Measurements from ENCODE around the gene CHODL.

CHODL gene
- 0 to 1.9 (median 0.07) reads per million in 9 experiments for total RNA-seq

- no peaks in the 10 kb centered on the region for H3K36me3 Mint-ChIP-seq (ENCODE audit: insufficient read depth)
- peaks cover 5 to 23% of the 10 kb centered on the region in 2 donors for H3K27me3 Mint-ChIP-seq
- H3K4me1 Mint-ChIP-seq (ENCODE audit: low read depth in 2 of 2) = peaks cover 0 to 6% of the 10 kb centered on the region in 2 donors
- H3K4me3 Mint-ChIP-seq = peak within 1 kb of the TSS in 1 of 2 donors; percentile 24
- ATAC-seq (replicated peaks) = no peak
- no peak within 1 kb of the TSS for H3K27ac Mint-ChIP-seq
- peaks cover 0 to 1% of the 10 kb centered on the region in 2 donors for H3K9me3 Mint-ChIP-seq
- no peak for DNase-seq
Measured at GRCh38 chr21:18244671-18245463, at the start of gene CHODL. Gene CHODL (plus strand): TSS chr21:18244833. CDS start chr21:18245224, 391 bp downstream.

GRCh38 chr21:18204931-18205330 lies 39.7 kb upstream of the CHODL start:
- no peak overlapping the region for H3K27ac Mint-ChIP-seq
- H3K27me3 Mint-ChIP-seq = no peaks in the 10 kb centered on the region
- DNase-seq (no peak), ATAC-seq (replicated peaks) (no peak)
- no peaks in the 10 kb centered on the region for H3K36me3 Mint-ChIP-seq (ENCODE audit: insufficient read depth)
- H3K9me3 Mint-ChIP-seq = peaks cover 0 to 7% of the 10 kb centered on the region in 2 donors
- H3K4me3 Mint-ChIP-seq = no peak overlapping the region
- no peaks in the 10 kb centered on the region for H3K4me1 Mint-ChIP-seq (ENCODE audit: low read depth in 2 of 2)

GRCh38 chr21:18218331-18218730 lies 26.3 kb upstream of the CHODL start:
- Mint-ChIP-seq H3K9me3 (peaks cover 10 to 22% of the 10 kb centered on the region in 2 donors), H3K4me1 (ENCODE audit: low read depth in 2 of 2) (peaks cover 0 to 2% of the 10 kb centered on the region in 2 donors), H3K27me3 (peaks cover 0 to 9% of the 10 kb centered on the region in 2 donors), H3K36me3 (ENCODE audit: insufficient read depth) (no peaks in the 10 kb centered on the region), H3K27ac (no peak overlapping the region), H3K4me3 (no peak overlapping the region)
- no peak for ATAC-seq (replicated peaks)
- DNase-seq = no peak

DNA sequence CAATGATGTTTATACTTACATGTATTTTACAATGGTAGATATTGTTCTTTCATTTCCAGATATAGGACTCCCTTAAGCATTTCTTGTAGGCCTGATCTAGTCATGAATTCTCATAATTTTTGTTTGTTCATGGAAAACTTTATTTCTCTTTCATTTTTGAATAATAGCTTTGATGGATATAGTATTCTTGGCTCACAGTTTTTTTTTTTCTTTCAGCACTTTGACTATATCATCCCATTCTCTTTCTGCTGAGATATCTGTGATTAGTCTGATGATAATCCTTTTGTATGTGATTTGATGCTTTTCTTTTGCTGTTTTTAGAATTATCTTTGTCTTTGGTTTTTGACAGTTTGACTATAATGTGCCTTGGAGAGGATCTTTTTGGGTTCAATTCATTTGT lies 24.1 kb upstream of the CHODL start:
- ATAC-seq (replicated peaks) = no peak

GRCh38 chr21:18222346-18222745 lies 22.3 kb upstream of the CHODL start:
- ATAC-seq (replicated peaks) (no peak), DNase-seq (no peak)
- Mint-ChIP-seq H3K36me3 (ENCODE audit: insufficient read depth) (no peaks in the 10 kb centered on the region), H3K27ac (no peak overlapping the region), H3K4me1 (ENCODE audit: low read depth in 2 of 2) (peaks cover 0 to 2% of the 10 kb centered on the region in 2 donors), H3K9me3 (peaks cover 10 to 22% of the 10 kb centered on the region in 2 donors), H3K27me3 (peaks cover 0 to 9% of the 10 kb centered on the region in 2 donors), H3K4me3 (no peak overlapping the region)

More for the DNA sequence above, 24.1 kb upstream of the CHODL start:
- DNase-seq = no peak
- Mint-ChIP-seq H3K4me3 (no peak overlapping the region), H3K27me3 (peaks cover 0 to 9% of the 10 kb centered on the region in 2 donors), H3K27ac (no peak overlapping the region), H3K4me1 (ENCODE audit: low read depth in 2 of 2) (peaks cover 0 to 2% of the 10 kb centered on the region in 2 donors), H3K9me3 (peaks cover 10 to 22% of the 10 kb centered on the region in 2 donors), H3K36me3 (ENCODE audit: insufficient read depth) (no peaks in the 10 kb centered on the region)

GRCh38 chr21:18228060-18228739 lies 16.4 kb upstream of the CHODL start:
- no peaks in the 10 kb centered on the region for H3K4me1 Mint-ChIP-seq (ENCODE audit: low read depth in 2 of 2)
- no peaks in the 10 kb centered on the region for H3K27me3 Mint-ChIP-seq
- no peak overlapping the region for H3K4me3 Mint-ChIP-seq
- ATAC-seq (replicated peaks) (no peak), DNase-seq (no peak)
- no peaks in the 10 kb centered on the region for H3K36me3 Mint-ChIP-seq (ENCODE audit: insufficient read depth)
- H3K9me3 Mint-ChIP-seq = no peaks in the 10 kb centered on the region
- no peak overlapping the region for H3K27ac Mint-ChIP-seq

DNA sequence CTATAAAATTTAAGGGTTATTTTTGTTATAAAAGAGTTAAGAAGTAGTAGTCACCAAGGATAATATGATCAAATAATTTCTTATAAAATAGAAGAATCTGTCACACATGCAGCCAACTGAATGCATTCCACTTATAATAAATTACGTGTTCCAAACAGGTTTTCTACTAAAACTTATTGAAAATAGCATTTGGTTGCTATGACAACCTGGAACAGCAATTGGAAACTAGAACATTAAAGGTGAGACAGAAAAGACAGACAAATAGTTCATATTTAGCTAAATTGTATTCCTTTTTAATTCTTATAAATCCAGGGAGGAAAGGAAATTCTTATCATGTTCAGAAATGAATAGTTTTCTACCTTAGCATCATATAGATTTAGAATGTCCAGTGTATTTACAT lies 9.1 kb upstream of the CHODL start:
- H3K36me3 Mint-ChIP-seq (ENCODE audit: insufficient read depth) = no peaks in the 10 kb centered on the region
- no peak overlapping the region for H3K27ac Mint-ChIP-seq
- ATAC-seq (replicated peaks) (no peak), DNase-seq (no peak)
- H3K27me3 Mint-ChIP-seq = no peaks in the 10 kb centered on the region
- no peaks in the 10 kb centered on the region for H3K4me1 Mint-ChIP-seq (ENCODE audit: low read depth in 2 of 2)
- H3K9me3 Mint-ChIP-seq = peaks cover 0 to 6% of the 10 kb centered on the region in 2 donors
- no peak overlapping the region for H3K4me3 Mint-ChIP-seq

GRCh38 chr21:18245464-18245967 lies 883 bp downstream of the CHODL start:
- no peak for ATAC-seq (replicated peaks)
- Mint-ChIP-seq H3K27me3 (peaks cover 5 to 23% of the 10 kb centered on the region in 2 donors), H3K36me3 (ENCODE audit: insufficient read depth) (no peaks in the 10 kb centered on the region), H3K9me3 (peaks cover 0 to 1% of the 10 kb centered on the region in 2 donors), H3K4me1 (ENCODE audit: low read depth in 2 of 2) (peaks cover 0 to 6% of the 10 kb centered on the region in 2 donors), H3K4me3 (no peak overlapping the region), H3K27ac (no peak overlapping the region)
- DNase-seq = no peak

- Mint-ChIP-seq H3K4me1 (ENCODE audit: low read depth in 2 of 2) (peaks cover 0 to 6% of the 10 kb centered on the region in 2 donors), H3K27me3 (peaks cover 5 to 23% of the 10 kb centered on the region in 2 donors), H3K9me3 (peaks cover 0 to 1% of the 10 kb centered on the region in 2 donors), H3K4me3 (no peak overlapping the region), H3K27ac (no peak overlapping the region), H3K36me3 (ENCODE audit: insufficient read depth) (no peaks in the 10 kb centered on the region)
- no peak for DNase-seq
- ATAC-seq (replicated peaks) = no peak
Measured at GRCh38 chr21:18248171-18248570, 3.5 kb downstream of the CHODL start.

DNA sequence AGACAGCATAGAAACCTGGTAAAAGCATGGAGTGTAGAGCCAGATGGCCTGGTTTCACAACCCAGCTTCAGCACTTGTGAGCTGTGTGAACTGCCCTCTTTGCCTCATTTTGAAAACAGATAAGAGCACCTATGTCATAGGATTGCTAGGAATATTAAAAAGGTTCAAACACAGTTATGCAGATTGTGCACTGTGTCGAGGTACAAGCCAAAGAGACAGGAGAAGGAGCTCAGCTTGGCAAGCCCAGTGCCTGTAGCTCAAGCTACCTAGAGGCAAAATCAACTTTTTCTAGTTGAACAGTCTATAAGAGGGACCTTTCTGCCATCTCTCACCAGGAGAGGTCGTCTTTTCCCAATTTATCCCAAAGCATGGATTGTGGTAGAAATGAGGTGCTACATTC lies 5.0 kb downstream of the CHODL start:
- no peak overlapping the region for H3K27ac Mint-ChIP-seq
- peaks cover under 1 to 14% of the 10 kb centered on the region in 2 donors for H3K27me3 Mint-ChIP-seq
- H3K9me3 Mint-ChIP-seq = no peaks in the 10 kb centered on the region
- ATAC-seq (replicated peaks) (no peak), DNase-seq (no peak)
- H3K36me3 Mint-ChIP-seq (ENCODE audit: insufficient read depth) = no peaks in the 10 kb centered on the region
- H3K4me1 Mint-ChIP-seq (ENCODE audit: low read depth in 2 of 2) = peaks cover 0 to 2% of the 10 kb centered on the region in 2 donors
- H3K4me3 Mint-ChIP-seq = no peak overlapping the region

DNA sequence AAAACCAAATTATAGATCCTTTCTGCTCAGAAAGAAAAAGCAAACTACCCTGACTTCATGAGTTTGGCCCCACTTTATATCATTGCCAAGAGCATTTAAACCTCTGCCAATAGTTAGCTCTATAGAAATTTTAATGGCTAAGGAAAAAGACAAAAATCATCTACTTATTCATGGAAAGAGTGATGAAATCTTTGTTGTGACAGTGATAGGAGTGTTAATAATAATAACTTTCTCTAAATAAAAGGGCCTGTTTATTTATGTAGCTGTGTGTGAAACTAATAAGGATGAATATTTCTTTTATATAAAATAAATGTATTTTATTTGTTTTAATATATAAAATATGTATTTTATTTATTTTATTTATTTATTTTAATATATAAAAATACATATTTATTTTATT lies 6.4 kb downstream of the CHODL start:
- DNase-seq = no peak
- H3K27me3 Mint-ChIP-seq = peaks cover 0 to 3% of the 10 kb centered on the region in 2 donors
- H3K9me3 Mint-ChIP-seq = no peaks in the 10 kb centered on the region
- no peak for ATAC-seq (replicated peaks)
- no peaks in the 10 kb centered on the region for H3K36me3 Mint-ChIP-seq (ENCODE audit: insufficient read depth)
- H3K4me1 Mint-ChIP-seq (ENCODE audit: low read depth in 2 of 2) = no peaks in the 10 kb centered on the region
- H3K4me3 Mint-ChIP-seq = no peak overlapping the region
- H3K27ac Mint-ChIP-seq = no peak overlapping the region

DNA sequence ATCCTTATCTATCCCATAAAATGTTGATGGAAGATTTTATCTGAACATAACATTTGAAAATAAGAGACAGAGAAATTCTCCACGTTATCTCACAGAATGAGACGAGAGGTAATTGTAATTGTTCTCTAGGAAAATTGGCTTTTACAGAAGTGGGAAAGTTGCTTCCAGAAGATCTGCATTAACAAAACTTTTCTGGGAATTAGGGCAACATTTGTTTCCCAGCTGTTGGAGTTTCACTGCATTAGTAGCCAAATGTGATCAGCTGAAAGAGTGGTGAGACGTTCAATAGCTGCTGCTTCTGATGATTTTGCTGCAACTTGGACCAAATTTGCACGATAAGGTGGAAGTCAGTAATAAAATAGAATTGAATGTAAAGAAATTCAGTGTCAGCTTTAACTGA lies 7.6 kb downstream of the CHODL start:
- no peaks in the 10 kb centered on the region for H3K4me1 Mint-ChIP-seq (ENCODE audit: low read depth in 2 of 2)
- DNase-seq (no peak), ATAC-seq (replicated peaks) (no peak)
- no peak overlapping the region for H3K27ac Mint-ChIP-seq
- no peaks in the 10 kb centered on the region for H3K36me3 Mint-ChIP-seq (ENCODE audit: insufficient read depth)
- no peaks in the 10 kb centered on the region for H3K9me3 Mint-ChIP-seq
- no peaks in the 10 kb centered on the region for H3K27me3 Mint-ChIP-seq
- H3K4me3 Mint-ChIP-seq = no peak overlapping the region

GRCh38 chr21:18252680-18253079 lies 8.0 kb downstream of the CHODL start:
- H3K9me3 Mint-ChIP-seq = no peaks in the 10 kb centered on the region
- H3K36me3 Mint-ChIP-seq (ENCODE audit: insufficient read depth) = no peaks in the 10 kb centered on the region
- H3K27me3 Mint-ChIP-seq = no peaks in the 10 kb centered on the region
- ATAC-seq (replicated peaks) (no peak), DNase-seq (no peak)
- H3K4me1 Mint-ChIP-seq (ENCODE audit: low read depth in 2 of 2) = no peaks in the 10 kb centered on the region
- no peak overlapping the region for H3K4me3 Mint-ChIP-seq
- no peak overlapping the region for H3K27ac Mint-ChIP-seq

DNA sequence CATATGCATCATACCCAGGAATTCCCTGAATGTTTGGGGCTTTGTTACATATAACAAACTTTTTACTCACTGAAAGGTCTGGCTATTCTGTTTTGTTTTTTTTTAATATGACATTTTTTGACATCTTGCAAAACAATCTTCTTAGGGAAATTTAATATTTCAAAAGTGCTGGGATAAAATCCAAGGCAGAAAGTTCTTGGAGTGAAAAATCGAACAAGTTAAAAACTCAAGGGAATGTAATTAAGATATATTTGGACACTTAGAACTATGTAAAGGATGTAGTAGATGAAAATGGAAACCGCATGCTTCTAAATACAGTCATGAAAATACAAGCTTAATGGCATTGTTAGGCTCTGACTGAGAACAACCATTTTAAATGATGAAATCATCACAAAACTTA lies 8.6 kb downstream of the CHODL start:
- H3K4me1 Mint-ChIP-seq (ENCODE audit: low read depth in 2 of 2) = no peaks in the 10 kb centered on the region
- no peak overlapping the region for H3K27ac Mint-ChIP-seq
- ATAC-seq (replicated peaks) (no peak), DNase-seq (no peak)
- no peaks in the 10 kb centered on the region for H3K36me3 Mint-ChIP-seq (ENCODE audit: insufficient read depth)
- no peaks in the 10 kb centered on the region for H3K27me3 Mint-ChIP-seq
- H3K9me3 Mint-ChIP-seq = no peaks in the 10 kb centered on the region
- no peak overlapping the region for H3K4me3 Mint-ChIP-seq
